Activated CD8-positive, alpha-beta T cell treated with anti-CD3 and anti-CD28 coated beads for 36 hours (primary cell): ENCODE measurements around the gene INMT. TPM values are rescaled to one million over a fixed set of nuclear protein-coding genes. Genes with fewer than 3 reads are reported as not detected.
"Not testable (repeated sequence)": the region's sequence is repeated elsewhere in the genome, so short reads cannot be mapped to it uniquely, and the experiment has no call there.

ENCODE experiments used
- ATAC-seq: fragments of 200-7000 bp; cut with Tn5 transposase; one replicate; pipeline ENCODE4 v1.10.0; 2021; ENCODE audit warnings: mild to moderate bottlenecking, moderate library complexity
- CTCF ChIA-PET: fragments of 350-600 bp; sonication (Branson Sonifier 250); formaldehyde crosslinking; loops from one replicate; lab custom pipeline; 2021; ENCODE audit warnings: antibody characterized with exemption; lab: Charles Lee
- POLR2A ChIA-PET: fragments of 350-600 bp; sonication (Branson Sonifier 250); formaldehyde crosslinking; loops from one replicate; lab custom pipeline; 2021; ENCODE audit warnings: antibody characterized with exemption; lab: Charles Lee
- DNase-seq: peaks from one replicate; pipeline ENCODE4 v3.0.0-alpha.2; 2020
- H3K27ac Mint-ChIP-seq: one replicate; pipeline ENCODE4 v1.8.0; 2021; ENCODE audit warnings: mild to moderate bottlenecking, mixed read lengths
- H3K27me3 Mint-ChIP-seq: one replicate; pipeline ENCODE4 v1.8.0; 2021; ENCODE audit warnings: mixed read lengths
- H3K36me3 Mint-ChIP-seq: one replicate; pipeline ENCODE4 v1.8.0; 2021; ENCODE audit warnings: low read depth, mixed read lengths
- H3K4me1 Mint-ChIP-seq: one replicate; pipeline ENCODE4 v1.8.0; 2021; ENCODE audit warnings: low read depth, mixed read lengths
- H3K4me3 Mint-ChIP-seq: one replicate; pipeline ENCODE4 v1.8.0; 2021; ENCODE audit warnings: mild to moderate bottlenecking, moderate library complexity, mixed read lengths
- H3K9me3 Mint-ChIP-seq: one replicate; pipeline ENCODE4 v1.8.0; 2021; ENCODE audit warnings: mixed read lengths
- intact Hi-C: fragments of 100-400 bp; cut with micrococcal nuclease; formaldehyde crosslinking; loops from one replicate; pipeline ENCODE4 v1.10.0; 2022
- total RNA-seq, 2 experiments: library from RNA; stranded (reverse); gene quantifications; one replicate each; pipeline ENCODE4 v1.2.3, GENCODE V29; 2021
- TF ChIP-seq, protein P1 (sequence below): fragments of 200-600 bp; IDR thresholded peaks from one replicate; pipeline ENCODE4 v1.8.0; 2022; ENCODE audit warnings: antibody characterized with exemption, mild to moderate bottlenecking

Gene INMT
- total RNA-seq, 2 experiments from 2014 or later: not detected

DNA sequence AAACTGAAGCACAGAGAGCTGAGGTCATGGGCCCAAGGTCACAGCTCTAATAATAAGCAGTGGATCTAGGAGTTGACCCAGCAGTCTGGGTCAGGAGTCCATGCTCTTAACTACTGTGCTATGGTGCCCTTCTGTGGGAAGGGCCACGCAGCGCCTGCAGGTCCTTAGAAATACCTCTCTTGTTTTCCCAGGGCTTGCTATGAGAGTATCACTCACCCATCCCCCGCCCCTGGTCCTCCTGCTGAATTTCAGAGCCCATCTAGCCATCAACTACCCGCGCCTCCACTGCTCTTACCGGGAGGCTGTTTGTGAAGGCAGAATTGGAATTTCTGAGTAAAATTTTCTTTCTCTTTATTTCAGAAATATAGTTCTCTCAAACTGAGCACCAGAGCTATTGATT lies 42.4 kb upstream of the INMT start:
- TF ChIP-seq, protein P1, sequence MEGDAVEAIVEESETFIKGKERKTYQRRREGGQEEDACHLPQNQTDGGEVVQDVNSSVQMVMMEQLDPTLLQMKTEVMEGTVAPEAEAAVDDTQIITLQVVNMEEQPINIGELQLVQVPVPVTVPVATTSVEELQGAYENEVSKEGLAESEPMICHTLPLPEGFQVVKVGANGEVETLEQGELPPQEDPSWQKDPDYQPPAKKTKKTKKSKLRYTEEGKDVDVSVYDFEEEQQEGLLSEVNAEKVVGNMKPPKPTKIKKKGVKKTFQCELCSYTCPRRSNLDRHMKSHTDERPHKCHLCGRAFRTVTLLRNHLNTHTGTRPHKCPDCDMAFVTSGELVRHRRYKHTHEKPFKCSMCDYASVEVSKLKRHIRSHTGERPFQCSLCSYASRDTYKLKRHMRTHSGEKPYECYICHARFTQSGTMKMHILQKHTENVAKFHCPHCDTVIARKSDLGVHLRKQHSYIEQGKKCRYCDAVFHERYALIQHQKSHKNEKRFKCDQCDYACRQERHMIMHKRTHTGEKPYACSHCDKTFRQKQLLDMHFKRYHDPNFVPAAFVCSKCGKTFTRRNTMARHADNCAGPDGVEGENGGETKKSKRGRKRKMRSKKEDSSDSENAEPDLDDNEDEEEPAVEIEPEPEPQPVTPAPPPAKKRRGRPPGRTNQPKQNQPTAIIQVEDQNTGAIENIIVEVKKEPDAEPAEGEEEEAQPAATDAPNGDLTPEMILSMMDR: no peak
- no peaks in the 10 kb centered on the region for H3K4me1 Mint-ChIP-seq
- no peak for ATAC-seq
- no peak for DNase-seq
- no peak overlapping the region for H3K27ac Mint-ChIP-seq
- intact Hi-C loops: no loop called here
- no peaks in the 10 kb centered on the region for H3K27me3 Mint-ChIP-seq
- no peaks in the 10 kb centered on the region for H3K9me3 Mint-ChIP-seq
- H3K4me3 Mint-ChIP-seq: no peak overlapping the region
- POLR2A ChIA-PET: interaction anchor here (1.4 kb wide), 1 partner anchor 17 kb away, joined by 4 read pairs; no protein-coding TSS in a partner anchor
- CTCF ChIA-PET: interaction anchor here (1.2 to 1.7 kb wide), 3 partner anchors 30 to 31 kb away, joined by 3 to 8 read pairs (median 5); no protein-coding TSS in a partner anchor
- H3K36me3 Mint-ChIP-seq: no peaks in the 10 kb centered on the region

DNA sequence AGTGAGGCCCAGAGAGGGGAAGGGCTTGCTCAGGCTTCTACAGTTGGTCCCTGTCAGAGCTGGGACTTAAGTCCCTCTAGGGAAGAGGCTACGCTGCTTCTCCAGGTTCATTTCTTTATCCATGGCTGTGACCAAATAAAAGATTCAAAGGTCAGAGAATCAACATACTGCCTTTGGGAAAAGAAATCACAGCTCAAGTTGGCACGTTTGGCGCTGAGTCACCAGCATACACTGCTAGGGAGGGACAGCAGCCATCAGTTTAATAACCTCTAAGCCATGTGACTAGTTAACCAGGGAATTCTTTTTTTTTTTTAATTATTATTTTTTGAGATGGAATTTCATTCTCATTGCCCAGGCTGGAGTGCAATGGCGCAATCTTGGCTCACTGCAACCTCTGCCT lies 41.3 kb upstream of the INMT start:
- ATAC-seq (no peak), DNase-seq (no peak)
- Mint-ChIP-seq H3K36me3 (no peaks in the 10 kb centered on the region), H3K4me1 (no peaks in the 10 kb centered on the region), H3K27me3 (no peaks in the 10 kb centered on the region), H3K9me3 (no peaks in the 10 kb centered on the region), H3K4me3 (no peak overlapping the region), H3K27ac (no peak overlapping the region)
- TF ChIP-seq, protein P1: no peak
- ChIA-PET CTCF (interaction anchor here (1.4 to 2.1 kb wide), 2 partner anchors 29 to 30 kb away, joined by 5 to 11 read pairs; no protein-coding TSS in a partner anchor), POLR2A (interaction anchor here (1.4 kb wide), 1 partner anchor 16 kb away, joined by 4 read pairs; no protein-coding TSS in a partner anchor)
- intact Hi-C loops: no loop called here

DNA sequence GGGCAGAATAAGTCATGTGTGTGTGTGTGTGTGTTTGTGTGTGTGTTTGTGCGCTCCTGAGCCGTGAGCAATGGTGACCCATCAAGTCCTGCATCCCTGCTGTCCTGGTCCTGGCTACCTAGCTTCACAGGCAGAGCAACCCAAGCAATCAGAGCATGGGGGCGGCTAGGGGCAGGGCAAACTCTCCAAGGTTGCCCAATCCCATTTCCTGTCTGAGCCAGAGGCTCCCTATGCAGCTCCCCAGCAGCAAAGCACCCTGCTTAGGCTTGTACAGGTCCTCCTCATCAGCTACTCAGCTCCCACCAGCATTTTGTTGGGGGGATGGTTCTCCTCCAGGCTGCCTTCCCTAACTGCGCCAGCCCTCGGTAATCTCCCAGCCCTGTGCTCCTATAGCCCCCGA lies 38.5 kb upstream of the INMT start:
- Mint-ChIP-seq H3K27me3 (no peaks in the 10 kb centered on the region), H3K36me3 (peaks cover 14% of the 10 kb centered on the region), H3K4me3 (no peak overlapping the region), H3K27ac (no peak overlapping the region), H3K4me1 (no peaks in the 10 kb centered on the region), H3K9me3 (peaks cover 13% of the 10 kb centered on the region)
- TF ChIP-seq, protein P1: no peak
- CTCF ChIA-PET: no interaction called here
- DNase-seq: no peak
- intact Hi-C loops: no loop called here
- no peak for ATAC-seq
- POLR2A ChIA-PET: no interaction called here

DNA sequence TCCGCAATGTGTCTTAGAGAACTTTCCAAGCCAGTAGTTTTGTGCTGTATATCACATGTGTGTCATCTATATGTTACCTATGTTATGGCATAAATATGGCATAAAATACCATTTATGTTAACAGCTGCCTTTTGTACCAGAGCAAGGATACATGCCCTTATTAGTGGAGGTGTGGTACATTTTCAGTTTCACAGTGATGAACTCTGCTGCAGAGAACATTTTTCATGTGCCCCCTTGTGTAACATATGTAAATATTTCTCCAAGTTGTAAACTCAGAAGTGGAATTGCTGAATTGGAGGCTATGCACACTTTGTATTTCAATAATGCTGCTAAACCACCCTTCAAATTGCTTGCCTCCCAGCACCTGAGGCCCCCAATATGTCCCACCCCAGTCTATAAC lies 37.8 kb upstream of the INMT start:
- peaks cover 20% of the 10 kb centered on the region for H3K36me3 Mint-ChIP-seq
- H3K4me1 Mint-ChIP-seq: no peaks in the 10 kb centered on the region
- H3K27ac Mint-ChIP-seq: no peak overlapping the region
- ATAC-seq (no peak), DNase-seq (no peak)
- H3K9me3 Mint-ChIP-seq: peaks cover 18% of the 10 kb centered on the region
- ChIA-PET CTCF (no interaction called here), POLR2A (no interaction called here)
- intact Hi-C loops: no loop called here
- TF ChIP-seq, protein P1: no peak
- no peak overlapping the region for H3K4me3 Mint-ChIP-seq
- H3K27me3 Mint-ChIP-seq: no peaks in the 10 kb centered on the region

DNA sequence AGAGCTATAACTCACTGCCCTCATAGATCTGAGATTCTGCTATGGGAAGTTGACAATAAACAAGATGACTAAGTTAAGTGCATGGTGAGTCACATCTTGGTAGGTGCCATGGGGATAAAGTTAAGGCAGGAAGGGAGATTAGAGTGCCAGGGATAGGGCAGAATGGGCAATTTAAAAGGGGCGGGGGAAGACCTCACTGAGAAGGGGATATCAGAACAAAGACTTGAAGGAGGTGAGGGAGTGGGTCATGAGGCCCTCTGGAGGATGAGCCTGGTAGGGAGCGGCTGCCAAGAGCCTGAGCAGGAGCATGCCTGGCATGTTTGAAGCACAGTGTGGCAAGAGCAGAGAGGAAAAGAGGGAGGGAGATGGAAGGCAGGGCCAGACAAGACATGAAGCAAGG lies 34.8 kb upstream of the INMT start:
- intact Hi-C loops: no loop called here
- TF ChIP-seq, protein P1: no peak
- POLR2A ChIA-PET: interaction anchor here (0.6 kb wide), 1 partner anchor 63 kb away, joined by 4 read pairs; no protein-coding TSS in a partner anchor
- Mint-ChIP-seq H3K9me3 (peaks cover 30% of the 10 kb centered on the region), H3K4me3 (no peak overlapping the region), H3K27ac (no peak overlapping the region), H3K36me3 (peaks cover 31% of the 10 kb centered on the region), H3K4me1 (no peaks in the 10 kb centered on the region), H3K27me3 (no peaks in the 10 kb centered on the region)
- ATAC-seq (no peak), DNase-seq (no peak)
- CTCF ChIA-PET: interaction anchor here (0.9 to 1.2 kb wide), 2 partner anchors 10 to 23 kb away, joined by 4 read pairs; no protein-coding TSS in a partner anchor

DNA sequence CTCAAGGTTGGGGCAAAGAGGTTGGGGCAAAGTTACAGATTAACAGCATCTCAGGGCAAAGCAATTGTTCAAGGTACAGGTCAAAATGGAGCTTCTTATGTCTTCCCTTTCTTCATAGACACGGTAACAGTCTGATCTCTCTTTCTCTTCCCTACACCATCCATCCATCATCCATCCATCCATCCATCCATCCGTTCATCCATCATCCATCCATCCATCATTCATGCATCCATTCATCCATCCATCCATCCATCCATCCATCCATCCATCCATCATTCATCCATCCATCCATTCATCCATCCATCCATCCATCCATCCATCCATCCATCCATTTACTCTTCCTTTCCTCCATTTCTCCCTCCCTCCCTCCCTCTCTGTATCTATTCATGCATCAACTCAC lies 32.5 kb upstream of the INMT start:
- POLR2A ChIA-PET: interaction anchor here (0.6 to 0.8 kb wide), 2 partner anchors 435 to 744 kb away, joined by 3 read pairs; no protein-coding TSS in a partner anchor
- H3K27me3 Mint-ChIP-seq, H3K4me3 Mint-ChIP-seq, H3K27ac Mint-ChIP-seq, CTCF ChIA-PET, intact Hi-C loops, DNase-seq, ATAC-seq, H3K4me1 Mint-ChIP-seq: not testable (repeated sequence)
- Mint-ChIP-seq H3K36me3 (peaks cover 31% of the 10 kb centered on the region), H3K9me3 (peaks cover 30% of the 10 kb centered on the region)
